ENCODE data around the gene CRYBA4.
A peak's percentile ranks its signal among the peaks of the same experiment; 100 is the strongest.

Gene CRYBA4

GRCh38 chr22:26580240-26580962 is 41.4 kb upstream of the CRYBA4 start:
- DNase-seq (ENCODE audit: low read depth), result no peak
- TF ChIP-seq CTCF (IDR thresholded peaks at IDR 0.05; ENCODE audit: control insufficient read depth, insufficient read depth, low read depth, low read length, missing control alignments), result no peak
- no peak overlapping the region for H3K4me3 ChIP-seq (ENCODE audit: control insufficient read depth, low read depth, low read length)

GRCh38 chr22:26581026-26581425 is 40.7 kb upstream of the CRYBA4 start:
- no peak for TF ChIP-seq CTCF (IDR thresholded peaks at IDR 0.05; ENCODE audit: control insufficient read depth, insufficient read depth, low read depth, low read length, missing control alignments)
- H3K4me3 ChIP-seq (ENCODE audit: control insufficient read depth, low read depth, low read length), result no peak overlapping the region
- no peak for DNase-seq (ENCODE audit: low read depth)

GRCh38 chr22:26581633-26582168 is 40.1 kb upstream of the CRYBA4 start:
- H3K4me3 ChIP-seq (ENCODE audit: control insufficient read depth, low read depth, low read length), result no peak overlapping the region
- no peak for DNase-seq (ENCODE audit: low read depth)
- no peak for TF ChIP-seq CTCF (IDR thresholded peaks at IDR 0.05; ENCODE audit: control insufficient read depth, insufficient read depth, low read depth, low read length, missing control alignments)

GRCh38 chr22:26584010-26584409 is 37.8 kb upstream of the CRYBA4 start:
- no peak for TF ChIP-seq CTCF (IDR thresholded peaks at IDR 0.05; ENCODE audit: control insufficient read depth, insufficient read depth, low read depth, low read length, missing control alignments)

GRCh38 chr22:26585104-26585790 is 36.5 kb upstream of the CRYBA4 start:
- DNase-seq (ENCODE audit: low read depth), result peak; percentile 44
- TF ChIP-seq CTCF (IDR thresholded peaks at IDR 0.05; ENCODE audit: control insufficient read depth, insufficient read depth, low read depth, low read length, missing control alignments), result peak; percentile 7
- H3K4me3 ChIP-seq (ENCODE audit: control insufficient read depth, low read depth, low read length), result no peak overlapping the region

More at GRCh38 chr22:26584010-26584409, 37.8 kb upstream of the CRYBA4 start:
- no peak for DNase-seq (ENCODE audit: low read depth)
- no peak overlapping the region for H3K4me3 ChIP-seq (ENCODE audit: control insufficient read depth, low read depth, low read length)

GRCh38 chr22:26586556-26587325 is 35.0 kb upstream of the CRYBA4 start:
- TF ChIP-seq CTCF (IDR thresholded peaks at IDR 0.05; ENCODE audit: control insufficient read depth, insufficient read depth, low read depth, low read length, missing control alignments), result no peak
- DNase-seq (ENCODE audit: low read depth), result no peak
- no peak overlapping the region for H3K4me3 ChIP-seq (ENCODE audit: control insufficient read depth, low read depth, low read length)
